ENCODE measurements around the gene WASF2. TPM values are rescaled to one million over a fixed set of nuclear protein-coding genes. Genes with fewer than 3 reads are reported as not detected.

Gene WASF2
- total RNA-seq, 1 experiment from 2014 or later: 134 TPM

- Histone ChIP-seq H3K36me3 (ENCODE audit: low read depth) (no peaks in the 10 kb centered on the region), H4K20me1 (ENCODE audit: insufficient read depth) (no peaks in the 10 kb centered on the region), H3F3A (ENCODE audit: insufficient read depth, low read depth) (peaks cover 6% of the 10 kb centered on the region), H3K9me3 (ENCODE audit: insufficient read depth, low read depth) (no peaks in the 10 kb centered on the region), H3K4me1 (replicated peaks; ENCODE audit: insufficient read depth) (no peaks in the 10 kb centered on the region), H3K4me3 (no peak overlapping the region), H3K27me3 (ENCODE audit: insufficient read depth, low read depth) (no peaks in the 10 kb centered on the region), H2AFZ (no peak overlapping the region), H3K27ac (no peak overlapping the region), H3K9me2 (ENCODE audit: insufficient read depth) (no peaks in the 10 kb centered on the region), H3K79me2 (ENCODE audit: low read depth) (no peaks in the 10 kb centered on the region), H3K4me2 (no peak overlapping the region)
- ChIA-PET CTCF (interaction anchor here (1.6 kb wide), 1 partner anchor 103 kb away, joined by 5 read pairs; no protein-coding TSS in a partner anchor), POLR2A (ENCODE audit: unreplicated experiment) (no interaction called here)
- TF ChIP-seq CTCF (conservative IDR thresholded peaks at IDR 0.05) (no peak), EZH2 (IDR thresholded peaks at IDR 0.05; ENCODE audit: low read depth) (no peak)
- no TSS peak for BruUV-seq (replicated peaks)
- no peak for DNase-seq
- intact Hi-C loops (cut with micrococcal nuclease; ENCODE audit: unreplicated experiment): loop anchor here (5.0 kb wide), 3 partner anchors 158 to 357 kb away; no protein-coding TSS in a partner anchor
Measured at GRCh38 chr1:27399251-27400025, 90.5 kb downstream of the WASF2 start.

- no peak overlapping the region for H3K27ac ChIP-seq
Measured at GRCh38 chr1:27398405-27399149, 91.4 kb downstream of the WASF2 start.

More at GRCh38 chr1:27398405-27399149, 91.4 kb downstream of the WASF2 start:
- Histone ChIP-seq H3K9me3 (ENCODE audit: insufficient read depth, low read depth) (no peaks in the 10 kb centered on the region), H2AFZ (no peak overlapping the region), H3K4me2 (no peak overlapping the region), H3K4me1 (replicated peaks; ENCODE audit: insufficient read depth) (no peaks in the 10 kb centered on the region), H4K20me1 (ENCODE audit: insufficient read depth) (no peaks in the 10 kb centered on the region), H3K79me2 (ENCODE audit: low read depth) (no peaks in the 10 kb centered on the region), H3K36me3 (ENCODE audit: low read depth) (no peaks in the 10 kb centered on the region), H3F3A (ENCODE audit: insufficient read depth, low read depth) (peaks cover 6% of the 10 kb centered on the region), H3K9me2 (ENCODE audit: insufficient read depth) (no peaks in the 10 kb centered on the region), H3K27me3 (ENCODE audit: insufficient read depth, low read depth) (no peaks in the 10 kb centered on the region), H3K4me3 (no peak overlapping the region)
- TF ChIP-seq CTCF (conservative IDR thresholded peaks at IDR 0.05) (no peak), EZH2 (IDR thresholded peaks at IDR 0.05; ENCODE audit: low read depth) (no peak)
- ChIA-PET CTCF (interaction anchor here (1.6 kb wide), 1 partner anchor 102 kb away, joined by 5 read pairs; no protein-coding TSS in a partner anchor), POLR2A (ENCODE audit: unreplicated experiment) (no interaction called here)
- BruUV-seq (replicated peaks): no TSS peak
- intact Hi-C loops (cut with micrococcal nuclease; ENCODE audit: unreplicated experiment): loop anchor here (5.0 kb wide), 3 partner anchors 159 to 356 kb away; no protein-coding TSS in a partner anchor
- DNase-seq: no peak

All from PC-9 (cell line).